GM19238 (cell line): ENCODE results near the gene APOL2.
"Not testable (repeated sequence)": the region's sequence is repeated elsewhere in the genome, so short reads cannot be mapped to it uniquely, and the experiment has no call there.

ENCODE experiments used
- DNase-seq: peaks from one replicate; pipeline ENCODE4 v3.0.0; 2011; ENCODE audit warnings: low spot score; ENCODE audit not compliant: insufficient read length

Gene APOL2

GRCh38 chr22:36243986-36244385 is 4.7 kb upstream of the APOL2 start:
- no peak for DNase-seq

GRCh38 chr22:36239150-36239400 is 252 bp downstream of the APOL2 start:
- DNase-seq = no peak

- DNase-seq = no peak
These were observed 766 bp downstream of the APOL2 start for GRCh38 chr22:36238373-36239149.

- DNase-seq = no peak
These were observed 1.6 kb downstream of the APOL2 start for GRCh38 chr22:36237462-36238372.

DNA sequence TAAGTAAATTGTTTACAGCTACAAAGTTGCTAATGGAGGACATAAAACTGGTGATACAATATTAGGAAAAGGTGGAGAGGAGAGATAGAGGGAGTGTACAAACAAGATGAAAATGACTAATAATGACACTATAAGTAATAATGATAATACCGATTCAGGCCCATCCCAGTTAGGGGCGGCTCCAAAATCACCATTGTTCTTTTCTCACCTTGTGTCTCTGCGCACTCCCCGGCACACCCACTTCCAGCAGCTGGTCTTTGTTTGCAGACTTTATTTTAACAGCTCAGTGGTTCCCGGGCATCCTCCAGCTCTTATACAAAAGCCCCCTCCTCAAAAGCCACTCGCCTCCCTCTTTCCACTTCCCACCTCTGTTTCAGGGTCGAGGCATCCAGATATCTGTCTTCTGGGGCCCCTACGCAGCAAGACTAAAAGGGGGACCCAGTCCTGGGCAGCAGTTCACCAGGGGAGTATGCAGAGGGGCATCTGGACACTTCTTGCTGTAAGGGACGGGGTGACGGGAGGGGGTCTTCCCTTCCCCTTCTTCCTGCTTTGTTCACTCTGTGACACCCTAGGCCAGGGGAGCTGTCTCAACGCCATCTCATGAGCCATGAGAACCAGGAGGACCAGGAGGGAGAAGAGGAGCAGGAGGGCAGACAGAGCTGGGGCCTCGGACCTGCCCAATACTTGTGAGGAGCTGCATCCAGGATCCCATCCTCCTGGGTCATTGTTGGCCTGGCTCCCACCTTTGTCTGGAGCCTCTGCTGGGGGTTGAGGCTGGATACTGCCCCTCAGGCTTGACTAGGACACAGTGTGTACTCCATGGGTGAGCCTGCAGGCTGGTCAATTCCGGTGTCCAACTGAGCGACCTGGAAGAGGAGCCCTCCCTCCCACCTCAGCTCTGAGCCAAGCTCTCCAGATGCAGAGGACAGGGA is 2.7 kb downstream of the APOL2 start:
- DNase-seq = no peak

- no peak for DNase-seq
These were observed 3.7 kb downstream of the APOL2 start for GRCh38 chr22:36235585-36235984.

- DNase-seq = no peak
These were observed 4.4 kb downstream of the APOL2 start for GRCh38 chr22:36234919-36235318.

DNA sequence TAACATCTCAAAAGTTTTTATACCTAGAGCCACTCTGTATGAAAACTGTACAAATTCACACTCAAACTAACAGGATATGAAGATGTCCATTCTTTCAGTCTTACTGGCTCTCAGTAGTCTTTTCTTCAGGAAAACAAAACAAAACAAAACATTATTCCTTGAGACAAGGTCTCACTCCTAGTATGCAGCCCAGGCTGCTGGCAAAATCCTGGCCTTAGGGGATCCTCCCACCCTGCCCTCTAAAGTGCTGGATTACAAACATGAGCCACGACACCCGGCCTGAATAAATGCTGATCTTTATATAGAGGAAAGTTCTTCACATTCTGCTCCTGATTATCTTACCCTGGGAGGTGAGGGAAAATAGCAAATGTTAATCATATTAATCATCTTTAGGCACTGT is 5.1 kb downstream of the APOL2 start:
- no peak for DNase-seq

GRCh38 chr22:36233796-36234195 is 5.5 kb downstream of the APOL2 start:
- DNase-seq = no peak

DNA sequence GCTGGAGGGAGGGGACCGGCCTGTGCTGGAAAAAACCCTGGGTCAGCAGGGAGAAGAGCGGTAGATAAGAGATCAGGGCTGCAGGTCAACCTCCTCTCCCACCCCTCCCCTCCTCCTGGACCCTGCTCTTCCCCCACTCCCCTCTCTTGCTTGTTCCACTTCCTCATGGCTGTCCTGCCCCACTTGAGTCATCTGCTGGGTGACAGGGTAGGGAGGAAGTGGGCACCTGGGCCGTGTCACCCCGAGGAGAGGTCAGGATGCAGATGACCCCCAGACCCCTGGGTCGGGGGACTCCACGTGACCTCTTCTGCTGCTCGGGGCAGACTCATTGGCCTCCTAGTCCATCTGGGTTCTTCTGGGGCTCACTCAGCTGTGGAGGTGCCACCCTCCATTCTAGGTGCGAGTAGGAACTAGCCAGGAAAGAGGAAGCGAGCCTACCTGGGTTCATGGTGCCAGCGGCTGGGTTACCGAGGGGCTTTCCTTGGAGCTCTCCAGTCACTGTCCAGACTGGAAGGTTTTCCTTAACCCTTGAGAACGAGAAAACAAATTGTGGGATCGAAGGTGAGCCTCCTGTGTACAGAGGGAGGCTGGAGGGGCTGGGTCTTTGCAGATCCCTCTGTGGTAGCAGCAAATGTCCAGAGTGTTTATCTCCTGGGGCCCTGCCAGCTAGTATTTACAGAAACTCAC is 6.5 kb downstream of the APOL2 start:
- no peak for DNase-seq

- not testable (repeated sequence) for DNase-seq
These were observed 8.3 kb downstream of the APOL2 start for GRCh38 chr22:36231051-36231450.

DNA sequence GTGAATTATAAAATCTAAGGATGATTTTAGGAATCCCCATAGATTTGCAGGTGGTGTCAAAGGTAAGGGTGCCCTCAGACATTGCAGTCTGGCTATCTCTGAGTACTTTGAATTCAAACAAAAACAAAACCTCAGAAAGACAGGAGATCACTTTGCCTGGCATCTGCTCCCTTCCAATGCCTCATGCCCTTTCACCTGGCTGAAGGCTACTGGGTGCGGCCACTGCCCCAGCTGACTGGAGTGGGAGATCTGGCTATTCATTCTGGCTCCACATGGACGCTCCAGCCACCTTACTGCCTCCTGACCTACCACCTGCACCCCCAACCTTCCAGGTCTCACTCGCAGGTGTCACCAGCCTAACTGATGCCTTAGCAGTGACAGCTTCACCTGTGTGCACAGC is 9.7 kb downstream of the APOL2 start:
- DNase-seq = not testable (repeated sequence)

GRCh38 chr22:36228944-36229343 is 10.4 kb downstream of the APOL2 start:
- no peak for DNase-seq

- DNase-seq = not testable (repeated sequence)
These were observed 11.0 kb downstream of the APOL2 start for GRCh38 chr22:36228369-36228768.

- no peak for DNase-seq
These were observed 11.5 kb downstream of the APOL2 start for GRCh38 chr22:36227806-36228205.

- no peak for DNase-seq
These were observed 11.9 kb downstream of the APOL2 start for GRCh38 chr22:36227396-36227795.

GRCh38 chr22:36226189-36226588 is 13.1 kb downstream of the APOL2 start:
- DNase-seq = no peak

GRCh38 chr22:36225333-36225922 is 13.9 kb downstream of the APOL2 start:
- no peak for DNase-seq

GRCh38 chr22:36224245-36224644 is 15.1 kb downstream of the APOL2 start:
- no peak for DNase-seq

DNA sequence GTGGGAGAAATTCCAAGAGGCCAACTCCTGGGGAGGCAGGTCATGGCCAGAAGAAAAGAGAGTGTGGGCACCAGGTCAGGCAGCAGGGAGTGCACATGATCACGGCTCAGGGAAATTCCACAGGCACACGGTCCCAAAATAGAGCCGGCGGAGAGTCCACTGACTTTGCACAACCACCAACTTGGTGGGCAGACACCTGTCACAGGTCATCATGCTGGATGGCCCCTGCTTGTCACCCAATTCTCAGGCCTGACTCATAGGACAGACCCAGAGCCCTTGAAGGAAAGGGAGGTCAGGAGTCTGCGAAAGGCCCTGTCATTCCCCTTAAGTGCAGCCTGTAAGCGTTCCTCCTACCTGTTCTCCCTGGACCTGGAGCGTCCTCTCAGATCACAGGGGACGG is 15.8 kb downstream of the APOL2 start:
- no peak for DNase-seq
